C4-2B (cell line): ENCODE results near the gene MDFI.

Experiments used
- ZFX ChIP-seq: fragments of 450-650 bp; IDR thresholded peaks from 2 replicates; pipeline ENCODE4 v1.6.1; 2017
- TF ChIP-seq, protein P1 (sequence below): fragments of 450-650 bp; conservative IDR thresholded peaks from 2 replicates; pipeline ENCODE4 v1.5.1; 2017; ENCODE audit warnings: mild to moderate bottlenecking

DNA sequence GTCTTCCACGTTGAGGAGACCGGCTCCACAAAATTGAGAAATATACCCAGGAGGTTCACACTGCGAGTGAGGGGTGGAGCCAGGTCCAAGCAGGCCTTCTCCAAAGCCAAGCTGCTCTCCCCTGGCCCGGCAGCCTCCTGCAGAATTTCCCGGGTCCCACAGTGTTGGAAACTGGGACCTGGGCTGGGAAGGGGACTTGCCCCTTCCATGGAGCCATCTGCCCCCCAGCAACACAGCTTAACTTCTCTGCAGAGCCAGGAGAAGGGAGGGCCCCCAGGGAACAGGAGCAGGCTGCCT is 35.4 kb downstream of the MDFI start:
- TF ChIP-seq, protein P1, sequence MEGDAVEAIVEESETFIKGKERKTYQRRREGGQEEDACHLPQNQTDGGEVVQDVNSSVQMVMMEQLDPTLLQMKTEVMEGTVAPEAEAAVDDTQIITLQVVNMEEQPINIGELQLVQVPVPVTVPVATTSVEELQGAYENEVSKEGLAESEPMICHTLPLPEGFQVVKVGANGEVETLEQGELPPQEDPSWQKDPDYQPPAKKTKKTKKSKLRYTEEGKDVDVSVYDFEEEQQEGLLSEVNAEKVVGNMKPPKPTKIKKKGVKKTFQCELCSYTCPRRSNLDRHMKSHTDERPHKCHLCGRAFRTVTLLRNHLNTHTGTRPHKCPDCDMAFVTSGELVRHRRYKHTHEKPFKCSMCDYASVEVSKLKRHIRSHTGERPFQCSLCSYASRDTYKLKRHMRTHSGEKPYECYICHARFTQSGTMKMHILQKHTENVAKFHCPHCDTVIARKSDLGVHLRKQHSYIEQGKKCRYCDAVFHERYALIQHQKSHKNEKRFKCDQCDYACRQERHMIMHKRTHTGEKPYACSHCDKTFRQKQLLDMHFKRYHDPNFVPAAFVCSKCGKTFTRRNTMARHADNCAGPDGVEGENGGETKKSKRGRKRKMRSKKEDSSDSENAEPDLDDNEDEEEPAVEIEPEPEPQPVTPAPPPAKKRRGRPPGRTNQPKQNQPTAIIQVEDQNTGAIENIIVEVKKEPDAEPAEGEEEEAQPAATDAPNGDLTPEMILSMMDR = no peak
- TF ChIP-seq ZFX = no peak
